Lower leg skin (tissue), 4 donors: ENCODE measurements around the gene MEOX2. TPM values are rescaled to one million over a fixed set of nuclear protein-coding genes. Genes with fewer than 3 reads are reported as not detected.

Source experiments
- DNase-seq, 2 donors: peaks; one replicate each; pipeline ENCODE4 v3.0.0-alpha.2; 2019; ENCODE audit warnings: low spot score in 2 of 2
- H3K4me3 ChIP-seq: fragments of 200-600 bp; sonication (generic); 2 replicates; pipeline ENCODE4 v1.5.1; 2017; ENCODE audit warnings: mild to moderate bottlenecking, low read depth; ENCODE audit not compliant: poor library complexity, severe bottlenecking
- CTCF ChIP-seq, 3 donors: fragments of 450-650 bp; IDR thresholded peaks; one replicate each; pipeline ENCODE4 v1.5.1; 2016; ENCODE audit warnings: antibody characterized with exemption in 3 of 3, mild to moderate bottlenecking in 3 of 3, moderate library complexity in 2 of 3
- POLR2A ChIP-seq, 2 donors: fragments of 450-650 bp; IDR thresholded peaks; one replicate each; pipeline ENCODE4 v1.6.1; 2016 to 2017; ENCODE audit warnings: antibody characterized with exemption in 2 of 2, mild to moderate bottlenecking in 1 of 2, moderate library complexity in 1 of 2
- WGBS, 2 donors: methylation state at CpG; one replicate each; pipeline ENCODE4 v1.1.5; 2018; 5-methylcytosine and 5-hydroxymethylcytosine counted together
- intact Hi-C: fragments of 100-400 bp; cut with DNase I; formaldehyde crosslinking; loops from one replicate; pipeline ENCODE4 v1.15.0; 2023; ENCODE audit warnings: low total_unique reads
- total RNA-seq, 4 donors: library from RNA; depleted of rRNA; stranded (reverse); fragments of >200 nt; gene quantifications; one replicate each; pipeline ENCODE4 v1.1.0, GENCODE V29; 2016

Gene MEOX2
- total RNA-seq, 4 donors from 2014 or later = 3.2 to 5.0 (median 4.1) TPM

DNA sequence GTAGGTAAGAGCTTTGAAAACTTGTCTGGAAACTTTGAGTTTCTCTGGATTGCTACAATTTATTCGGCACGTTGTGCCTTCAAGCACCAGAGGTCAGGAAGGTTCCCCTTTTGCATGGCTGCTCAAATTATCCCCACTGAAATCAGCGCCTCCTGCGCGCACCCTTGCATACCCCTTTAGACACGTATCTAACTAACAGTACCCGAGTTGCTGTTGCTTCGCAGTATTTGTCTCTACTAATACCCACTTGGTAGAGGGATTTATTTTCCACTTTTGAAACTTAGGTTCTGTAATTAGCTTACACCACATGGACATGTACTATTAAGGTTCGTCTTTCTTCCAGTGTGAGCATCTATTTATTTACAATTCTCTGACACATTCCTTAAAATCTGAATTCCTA is 1.6 kb downstream of the MEOX2 start:
- WGBS, 2 donors = 6 to 7% methylated on average over 9 of the region's 9 CpGs
- intact Hi-C loops = loop anchor here (5.0 kb wide), 1 partner anchor 513 kb away; no protein-coding TSS in a partner anchor
- H3K4me3 ChIP-seq = no peak overlapping the region
- peak in 1 of 2 donors; percentile 32 for DNase-seq
- no peak for TF ChIP-seq CTCF (IDR thresholded peaks at IDR 0.05)
- TF ChIP-seq POLR2A (IDR thresholded peaks at IDR 0.05) = no peak

DNA sequence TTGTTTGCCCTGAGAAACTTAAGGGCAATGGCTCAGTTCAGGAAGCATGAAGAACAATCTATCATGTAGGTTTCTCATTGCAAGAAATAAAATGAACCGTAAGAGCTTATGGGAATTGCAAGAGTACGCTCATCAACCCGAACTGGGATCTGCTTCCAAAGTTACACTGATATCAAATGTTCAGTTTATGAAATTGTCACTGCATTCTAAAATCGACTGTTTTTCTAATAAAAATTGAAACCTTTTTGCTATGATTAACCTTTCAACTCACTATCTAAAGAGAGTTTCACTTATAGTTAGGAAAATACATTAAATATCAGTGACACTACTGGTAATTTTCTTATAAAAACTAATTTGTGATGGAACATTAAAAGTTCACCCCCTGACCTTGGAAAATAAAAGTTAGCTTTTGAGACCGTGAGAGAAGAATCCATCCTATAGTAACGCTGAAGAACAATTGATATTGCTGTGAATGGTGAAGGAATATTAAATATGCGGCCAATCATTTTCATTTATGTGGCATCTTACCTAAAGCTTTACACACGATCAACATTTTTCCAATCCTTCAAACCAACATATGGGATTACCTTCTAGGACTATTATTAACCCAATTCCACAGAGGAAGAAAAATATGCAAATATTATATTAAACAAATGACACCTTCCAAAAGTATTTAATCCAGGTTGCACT is 2.2 kb downstream of the MEOX2 start:
- H3K4me3 ChIP-seq = no peak overlapping the region
- no peak for DNase-seq
- TF ChIP-seq POLR2A (IDR thresholded peaks at IDR 0.05) (no peak), CTCF (IDR thresholded peaks at IDR 0.05) (no peak)
- intact Hi-C loops = loop anchor here (5.0 kb wide), 1 partner anchor 512 kb away; no protein-coding TSS in a partner anchor
- 47 to 48% methylated on average over 8 of the region's 8 CpGs for WGBS, 2 donors

- intact Hi-C loops = loop anchor here (5.0 kb wide), 1 partner anchor 510 kb away; no protein-coding TSS in a partner anchor
- DNase-seq = no peak
- no peak for TF ChIP-seq POLR2A (IDR thresholded peaks at IDR 0.05)
- no peak for TF ChIP-seq CTCF (IDR thresholded peaks at IDR 0.05)
- no peak overlapping the region for H3K4me3 ChIP-seq
- 64 to 65% methylated on average over 5 of the region's 5 CpGs for WGBS, 2 donors
Measured at GRCh38 chr7:15682751-15683245, 3.7 kb downstream of the MEOX2 start.

GRCh38 chr7:15682111-15682510 is 4.4 kb downstream of the MEOX2 start:
- DNase-seq = no peak
- H3K4me3 ChIP-seq = no peak overlapping the region
- TF ChIP-seq POLR2A (IDR thresholded peaks at IDR 0.05) (no peak), CTCF (IDR thresholded peaks at IDR 0.05) (no peak)
- intact Hi-C loops = loop anchor here (5.0 kb wide), 1 partner anchor 510 kb away; no protein-coding TSS in a partner anchor

DNA sequence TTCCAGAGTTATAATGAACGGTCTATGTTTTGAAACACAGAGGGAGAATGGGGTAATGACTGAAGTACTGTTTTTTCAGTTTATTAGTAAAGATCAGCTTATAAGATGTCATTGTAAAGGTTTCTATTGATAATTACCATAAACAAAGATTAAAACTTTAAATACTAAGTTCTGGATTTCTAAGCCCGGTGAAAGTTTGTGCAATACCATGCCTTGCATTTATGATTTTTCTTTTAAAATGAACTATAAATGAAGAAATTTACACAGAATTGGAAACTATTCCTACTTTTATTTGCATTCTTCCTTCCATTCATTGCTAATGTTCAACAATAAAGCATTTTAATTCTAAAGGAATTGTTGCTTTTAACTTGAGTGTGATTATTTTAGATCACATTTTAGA is 4.9 kb downstream of the MEOX2 start:
- WGBS, 2 donors = 63 to 75% methylated on average over 2 of the region's 2 CpGs
- no peak overlapping the region for H3K4me3 ChIP-seq
- no peak for TF ChIP-seq CTCF (IDR thresholded peaks at IDR 0.05)
- no peak for TF ChIP-seq POLR2A (IDR thresholded peaks at IDR 0.05)

More for the DNA sequence above, 4.9 kb downstream of the MEOX2 start:
- intact Hi-C loops = loop anchor here (5.0 kb wide), 1 partner anchor 509 kb away; no protein-coding TSS in a partner anchor
- no peak for DNase-seq
